K562 (cell line): Measurements from ENCODE around the gene PGGHG. TPM values are rescaled to one million over a fixed set of nuclear protein-coding genes. Genes with fewer than 3 reads are reported as not detected.

Experiments
- DPF2 ChIP-seq: fragments of 450-650 bp; IDR thresholded peaks from 2 replicates; pipeline ENCODE4 v1.6.1; 2016
- EP400 ChIP-seq: fragments of 450-650 bp; IDR thresholded peaks from 2 replicates; pipeline ENCODE4 v1.6.1; 2017; ENCODE audit warnings: antibody characterized with exemption, mild to moderate bottlenecking, moderate library complexity
- KLF1 ChIP-seq: fragments of 450-650 bp; IDR thresholded peaks from 2 replicates; pipeline ENCODE4 v1.6.1; 2016; ENCODE audit warnings: missing genetic modification characterization, missing compliant biosample characterization
- MCM3 ChIP-seq: fragments of 450-650 bp; IDR thresholded peaks from 2 replicates; pipeline ENCODE4 v1.6.1; 2016
- TBP ChIP-seq: optimal IDR thresholded peaks from 2 replicates; pipeline ENCODE3; 2011; ENCODE audit warnings: low read depth, low read length, improper control_type of control experiment
- ZEB2 ChIP-seq: fragments of 450-650 bp; IDR thresholded peaks from 2 replicates; pipeline ENCODE4 v1.6.1; 2016
- ZNF121 ChIP-seq: sonication (generic); formaldehyde crosslinking; conservative IDR thresholded peaks from 2 replicates; pipeline ENCODE4 v1.8.0; 2022; ENCODE audit warnings: missing genetic modification reagents
- ZNF217 ChIP-seq: sonication (generic); formaldehyde crosslinking; IDR thresholded peaks from 2 replicates; pipeline ENCODE4 v1.8.0; 2022; ENCODE audit warnings: mild to moderate bottlenecking, missing genetic modification reagents
- ZNF3 ChIP-seq: fragments of 250-450 bp; sonication (Bioruptor Pico); IDR thresholded peaks from 2 replicates; pipeline ENCODE4 v1.5.0; 2021; ENCODE audit warnings: mild to moderate bottlenecking, moderate library complexity
- ZNF316 ChIP-seq: fragments of 450-650 bp; IDR thresholded peaks from 2 replicates; pipeline ENCODE4 v1.6.1; 2016
- polyA plus RNA-seq, 8 experiments: library from polyadenylated mRNA; depleted of rRNA in 4 of 8; stranded (reverse) in 5 of 8; unstranded in 3 of 8; fragments of >200 nt; fragmentation: Nextera tagmentation in 2 of 8; fragmentation: Illumina TruSeq in 1 of 8; extraction: Ambion mirVana in 2 of 8; extraction: Trizol in 1 of 8; gene quantifications; 2 replicates each; pipeline versions ENCODE4 v1.2.1 to v1.2.3, GENCODE V29; 2011 to 2014; ENCODE audit warnings: inconsistent platforms in 1 of 8, missing spikeins in 1 of 8
- total RNA-seq, 7 experiments: library from RNA; depleted of rRNA in 6 of 7; stranded (reverse); fragments of >200 nt in 6 of 7; fragmentation: Illumina TruSeq in 2 of 7; extraction: Trizol in 2 of 7; gene quantifications; 2 replicates each; pipeline versions ENCODE4 v1.2.1 to v1.2.3, GENCODE V29; 2011 to 2021; ENCODE audit warnings: low replicate concordance in 1 of 7
- TF ChIP-seq, protein P1 (sequence below): fragments of 450-650 bp; IDR thresholded peaks from 2 replicates; pipeline ENCODE4 v1.6.1; 2017; ENCODE audit warnings: antibody characterized with exemption, mild to moderate bottlenecking
- TF ChIP-seq, protein P2 (sequence below): fragments of 450-650 bp; formaldehyde crosslinking; IDR thresholded peaks from 2 replicates; pipeline ENCODE4 v1.4.0; 2022; ENCODE audit warnings: mild to moderate bottlenecking, moderate library complexity
- TF ChIP-seq, protein P3 (sequence below): fragments of 250-450 bp; sonication (Bioruptor Pico); IDR thresholded peaks from 2 replicates; pipeline ENCODE4 v1.4.0; 2020
- TF ChIP-seq, protein P4 (sequence below): fragments of 450-650 bp; IDR thresholded peaks from 2 replicates; pipeline ENCODE4 v1.6.1; 2016; ENCODE audit warnings: low read depth

PGGHG gene
- total and polyA plus RNA-seq, 9 of the 15 experiments (the other 6 are each of a cell fraction or from before 2014, with no cell fraction given) = 0.38 to 85.1 (median 18.1) TPM

DNA sequence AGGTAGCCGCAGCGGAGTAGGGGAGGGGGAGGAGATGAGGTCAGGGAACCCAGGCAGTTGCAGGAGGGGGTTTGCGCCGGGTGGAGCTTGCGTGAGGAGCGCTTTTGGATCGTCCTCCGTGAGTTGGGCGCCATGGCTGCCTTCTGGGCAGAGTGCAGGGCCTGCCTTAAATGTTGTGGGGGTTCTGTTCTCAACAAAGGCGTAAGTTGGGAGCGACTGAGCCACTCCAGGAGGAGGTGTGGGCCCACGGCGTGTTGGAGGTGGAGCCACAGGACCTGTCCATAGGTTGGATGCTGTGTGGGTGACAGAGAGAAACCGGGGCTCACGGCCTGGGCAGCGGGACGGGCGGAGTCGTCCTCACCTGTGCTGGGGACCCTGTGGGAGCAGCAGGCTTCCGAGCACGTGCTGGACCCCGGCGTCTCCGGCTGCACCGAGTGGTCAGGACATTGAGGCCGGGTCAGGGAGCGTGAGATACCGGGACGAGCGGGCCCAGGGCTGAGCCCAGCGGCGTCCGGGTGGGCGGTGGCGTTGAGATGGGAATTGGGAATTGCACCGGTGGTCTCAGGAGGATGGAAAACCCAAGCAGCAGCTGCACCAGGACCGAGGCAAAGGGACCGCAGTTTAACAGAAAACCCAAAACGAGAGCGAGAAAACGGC is 977 bp upstream of the PGGHG start (continued):
- TF ChIP-seq, protein P1, sequence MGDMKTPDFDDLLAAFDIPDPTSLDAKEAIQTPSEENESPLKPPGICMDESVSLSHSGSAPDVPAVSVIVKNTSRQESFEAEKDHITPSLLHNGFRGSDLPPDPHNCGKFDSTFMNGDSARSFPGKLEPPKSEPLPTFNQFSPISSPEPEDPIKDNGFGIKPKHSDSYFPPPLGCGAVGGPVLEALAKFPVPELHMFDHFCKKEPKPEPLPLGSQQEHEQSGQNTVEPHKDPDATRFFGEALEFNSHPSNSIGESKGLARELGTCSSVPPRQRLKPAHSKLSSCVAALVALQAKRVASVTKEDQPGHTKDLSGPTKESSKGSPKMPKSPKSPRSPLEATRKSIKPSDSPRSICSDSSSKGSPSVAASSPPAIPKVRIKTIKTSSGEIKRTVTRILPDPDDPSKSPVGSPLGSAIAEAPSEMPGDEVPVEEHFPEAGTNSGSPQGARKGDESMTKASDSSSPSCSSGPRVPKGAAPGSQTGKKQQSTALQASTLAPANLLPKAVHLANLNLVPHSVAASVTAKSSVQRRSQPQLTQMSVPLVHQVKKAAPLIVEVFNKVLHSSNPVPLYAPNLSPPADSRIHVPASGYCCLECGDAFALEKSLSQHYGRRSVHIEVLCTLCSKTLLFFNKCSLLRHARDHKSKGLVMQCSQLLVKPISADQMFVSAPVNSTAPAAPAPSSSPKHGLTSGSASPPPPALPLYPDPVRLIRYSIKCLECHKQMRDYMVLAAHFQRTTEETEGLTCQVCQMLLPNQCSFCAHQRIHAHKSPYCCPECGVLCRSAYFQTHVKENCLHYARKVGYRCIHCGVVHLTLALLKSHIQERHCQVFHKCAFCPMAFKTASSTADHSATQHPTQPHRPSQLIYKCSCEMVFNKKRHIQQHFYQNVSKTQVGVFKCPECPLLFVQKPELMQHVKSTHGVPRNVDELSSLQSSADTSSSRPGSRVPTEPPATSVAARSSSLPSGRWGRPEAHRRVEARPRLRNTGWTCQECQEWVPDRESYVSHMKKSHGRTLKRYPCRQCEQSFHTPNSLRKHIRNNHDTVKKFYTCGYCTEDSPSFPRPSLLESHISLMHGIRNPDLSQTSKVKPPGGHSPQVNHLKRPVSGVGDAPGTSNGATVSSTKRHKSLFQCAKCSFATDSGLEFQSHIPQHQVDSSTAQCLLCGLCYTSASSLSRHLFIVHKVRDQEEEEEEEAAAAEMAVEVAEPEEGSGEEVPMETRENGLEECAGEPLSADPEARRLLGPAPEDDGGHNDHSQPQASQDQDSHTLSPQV = peak; percentile 65; the same call in 1 of the 2 replicates
- TF ChIP-seq ZNF3 (CRISPR knock-in tag) = no peak
- TF ChIP-seq KLF1 (tag) = 0 out of 2 replicates have a peak, but pooled peaks have one; percentile 17
- no peak for TF ChIP-seq TBP
- TF ChIP-seq ZNF316 = no peak
- TF ChIP-seq, protein P2, sequence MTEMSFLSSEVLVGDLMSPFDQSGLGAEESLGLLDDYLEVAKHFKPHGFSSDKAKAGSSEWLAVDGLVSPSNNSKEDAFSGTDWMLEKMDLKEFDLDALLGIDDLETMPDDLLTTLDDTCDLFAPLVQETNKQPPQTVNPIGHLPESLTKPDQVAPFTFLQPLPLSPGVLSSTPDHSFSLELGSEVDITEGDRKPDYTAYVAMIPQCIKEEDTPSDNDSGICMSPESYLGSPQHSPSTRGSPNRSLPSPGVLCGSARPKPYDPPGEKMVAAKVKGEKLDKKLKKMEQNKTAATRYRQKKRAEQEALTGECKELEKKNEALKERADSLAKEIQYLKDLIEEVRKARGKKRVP = no peak
- TF ChIP-seq, protein P3, sequence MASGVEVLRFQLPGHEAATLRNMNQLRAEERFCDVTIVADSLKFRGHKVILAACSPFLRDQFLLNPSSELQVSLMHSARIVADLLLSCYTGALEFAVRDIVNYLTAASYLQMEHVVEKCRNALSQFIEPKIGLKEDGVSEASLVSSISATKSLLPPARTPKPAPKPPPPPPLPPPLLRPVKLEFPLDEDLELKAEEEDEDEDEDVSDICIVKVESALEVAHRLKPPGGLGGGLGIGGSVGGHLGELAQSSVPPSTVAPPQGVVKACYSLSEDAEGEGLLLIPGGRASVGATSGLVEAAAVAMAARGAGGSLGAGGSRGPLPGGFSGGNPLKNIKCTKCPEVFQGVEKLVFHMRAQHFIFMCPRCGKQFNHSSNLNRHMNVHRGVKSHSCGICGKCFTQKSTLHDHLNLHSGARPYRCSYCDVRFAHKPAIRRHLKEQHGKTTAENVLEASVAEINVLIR (CRISPR knock-in tag) = no peak
- TF ChIP-seq ZNF217 (CRISPR knock-in tag) = no peak
- no peak for TF ChIP-seq ZNF121 (CRISPR knock-in tag)
- no peak for TF ChIP-seq MCM3
- TF ChIP-seq, protein P4, sequence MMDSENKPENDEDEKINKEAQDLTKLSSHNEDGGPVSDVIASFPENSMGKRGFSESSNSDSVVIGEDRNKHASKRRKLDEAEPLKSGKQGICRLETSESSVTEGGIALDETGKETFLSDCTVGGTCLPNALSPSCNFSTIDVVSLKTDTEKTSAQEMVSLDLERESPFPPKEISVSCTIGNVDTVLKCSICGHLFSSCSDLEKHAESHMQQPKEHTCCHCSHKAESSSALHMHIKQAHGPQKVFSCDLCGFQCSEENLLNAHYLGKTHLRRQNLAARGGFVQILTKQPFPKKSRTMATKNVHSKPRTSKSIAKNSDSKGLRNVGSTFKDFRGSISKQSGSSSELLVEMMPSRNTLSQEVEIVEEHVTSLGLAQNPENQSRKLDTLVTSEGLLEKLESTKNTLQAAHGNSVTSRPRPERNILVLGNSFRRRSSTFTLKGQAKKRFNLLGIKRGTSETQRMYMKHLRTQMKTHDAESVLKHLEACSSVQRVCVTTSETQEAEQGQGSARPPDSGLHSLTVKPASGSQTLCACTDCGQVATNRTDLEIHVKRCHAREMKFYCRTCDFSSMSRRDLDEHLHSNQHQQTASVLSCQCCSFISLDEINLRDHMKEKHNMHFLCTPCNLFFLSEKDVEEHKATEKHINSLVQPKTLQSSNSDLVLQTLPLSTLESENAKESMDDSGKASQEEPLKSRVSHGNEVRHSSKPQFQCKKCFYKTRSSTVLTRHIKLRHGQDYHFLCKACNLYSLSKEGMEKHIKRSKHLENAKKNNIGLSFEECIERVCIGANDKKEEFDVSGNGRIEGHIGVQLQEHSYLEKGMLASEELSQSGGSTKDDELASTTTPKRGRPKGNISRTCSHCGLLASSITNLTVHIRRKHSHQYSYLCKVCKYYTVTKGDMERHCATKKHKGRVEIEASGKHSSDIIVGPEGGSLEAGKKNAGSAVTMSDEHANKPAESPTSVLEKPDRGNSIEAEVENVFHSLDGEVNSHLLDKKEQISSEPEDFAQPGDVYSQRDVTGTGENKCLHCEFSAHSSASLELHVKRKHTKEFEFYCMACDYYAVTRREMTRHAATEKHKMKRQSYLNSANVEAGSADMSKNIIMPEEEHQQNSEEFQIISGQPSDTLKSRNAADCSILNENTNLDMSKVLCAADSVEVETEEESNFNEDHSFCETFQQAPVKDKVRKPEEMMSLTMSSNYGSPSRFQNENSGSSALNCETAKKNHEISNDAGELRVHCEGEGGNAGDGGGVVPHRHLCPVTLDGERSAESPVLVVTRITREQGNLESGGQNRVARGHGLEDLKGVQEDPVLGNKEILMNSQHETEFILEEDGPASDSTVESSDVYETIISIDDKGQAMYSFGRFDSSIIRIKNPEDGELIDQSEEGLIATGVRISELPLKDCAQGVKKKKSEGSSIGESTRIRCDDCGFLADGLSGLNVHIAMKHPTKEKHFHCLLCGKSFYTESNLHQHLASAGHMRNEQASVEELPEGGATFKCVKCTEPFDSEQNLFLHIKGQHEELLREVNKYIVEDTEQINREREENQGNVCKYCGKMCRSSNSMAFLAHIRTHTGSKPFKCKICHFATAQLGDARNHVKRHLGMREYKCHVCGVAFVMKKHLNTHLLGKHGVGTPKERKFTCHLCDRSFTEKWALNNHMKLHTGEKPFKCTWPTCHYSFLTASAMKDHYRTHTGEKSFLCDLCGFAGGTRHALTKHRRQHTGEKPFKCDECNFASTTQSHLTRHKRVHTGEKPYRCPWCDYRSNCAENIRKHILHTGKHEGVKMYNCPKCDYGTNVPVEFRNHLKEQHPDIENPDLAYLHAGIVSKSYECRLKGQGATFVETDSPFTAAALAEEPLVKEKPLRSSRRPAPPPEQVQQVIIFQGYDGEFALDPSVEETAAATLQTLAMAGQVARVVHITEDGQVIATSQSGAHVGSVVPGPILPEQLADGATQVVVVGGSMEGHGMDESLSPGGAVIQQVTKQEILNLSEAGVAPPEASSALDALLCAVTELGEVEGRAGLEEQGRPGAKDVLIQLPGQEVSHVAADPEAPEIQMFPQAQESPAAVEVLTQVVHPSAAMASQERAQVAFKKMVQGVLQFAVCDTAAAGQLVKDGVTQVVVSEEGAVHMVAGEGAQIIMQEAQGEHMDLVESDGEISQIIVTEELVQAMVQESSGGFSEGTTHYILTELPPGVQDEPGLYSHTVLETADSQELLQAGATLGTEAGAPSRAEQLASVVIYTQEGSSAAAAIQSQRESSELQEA = no peak
- 0 out of 2 replicates have a peak, but pooled peaks have one; percentile 23 for TF ChIP-seq ZEB2
- TF ChIP-seq DPF2 = no peak
- TF ChIP-seq EP400 = peak; percentile 54; the same call in 1 of the 2 replicates
